HFFc6 (cell line): ENCODE results near the gene SKOR2. TPM values are rescaled to one million over a fixed set of nuclear protein-coding genes. Genes with fewer than 3 reads are reported as not detected.

Source experiments
- DNase-seq: peaks from one replicate; pipeline ENCODE4 v3.0.0-alpha.2; 2018
- H3K27ac Mint-ChIP-seq: 2 replicates; pipeline ENCODE4 v1.8.0; 2020; ENCODE audit warnings: mild to moderate bottlenecking, mixed read lengths
- H3K27me3 Mint-ChIP-seq: 2 replicates; pipeline ENCODE4 v1.8.0; 2021; ENCODE audit warnings: mild to moderate bottlenecking, moderate library complexity, mixed read lengths; ENCODE audit not compliant: insufficient read depth
- H3K36me3 Mint-ChIP-seq: 2 replicates; pipeline ENCODE4 v1.8.0; 2021; ENCODE audit warnings: low read depth, mixed read lengths
- H3K4me1 Mint-ChIP-seq: 2 replicates; pipeline ENCODE4 v1.8.0; 2020; ENCODE audit warnings: low read depth, mixed read lengths
- H3K4me3 Mint-ChIP-seq: 2 replicates; pipeline ENCODE4 v1.8.0; 2020; ENCODE audit warnings: mild to moderate bottlenecking, moderate library complexity, mixed read lengths
- H3K9me3 Mint-ChIP-seq: 2 replicates; pipeline ENCODE4 v1.8.0; 2020; ENCODE audit warnings: mild to moderate bottlenecking, mixed read lengths
- CTCF ChIP-seq: fragments of 200-600 bp; sonication (generic); IDR thresholded peaks from 2 replicates; pipeline ENCODE4 v1.5.0; 2021; ENCODE audit warnings: antibody characterized with exemption, mild to moderate bottlenecking
- long read RNA-seq: library from polyadenylated mRNA; unstranded; transcript quantifications from one replicate; pipeline ENCODE4 v2.0.0, GENCODE V29; 2019
- total RNA-seq, 6 experiments: library from RNA; stranded (reverse); fragmentation: NEBNext Ultra II Directional; extraction: Animal tissue kit (Norgen Biotek cat#: 25700); gene quantifications; 2 replicates in 1 of 6; 3 replicates in 5 of 6; pipeline ENCODE4 v1.2.3, GENCODE V29; 2021

SKOR2 gene
- not detected for total RNA-seq
- long read RNA-seq: 0 reads

DNA sequence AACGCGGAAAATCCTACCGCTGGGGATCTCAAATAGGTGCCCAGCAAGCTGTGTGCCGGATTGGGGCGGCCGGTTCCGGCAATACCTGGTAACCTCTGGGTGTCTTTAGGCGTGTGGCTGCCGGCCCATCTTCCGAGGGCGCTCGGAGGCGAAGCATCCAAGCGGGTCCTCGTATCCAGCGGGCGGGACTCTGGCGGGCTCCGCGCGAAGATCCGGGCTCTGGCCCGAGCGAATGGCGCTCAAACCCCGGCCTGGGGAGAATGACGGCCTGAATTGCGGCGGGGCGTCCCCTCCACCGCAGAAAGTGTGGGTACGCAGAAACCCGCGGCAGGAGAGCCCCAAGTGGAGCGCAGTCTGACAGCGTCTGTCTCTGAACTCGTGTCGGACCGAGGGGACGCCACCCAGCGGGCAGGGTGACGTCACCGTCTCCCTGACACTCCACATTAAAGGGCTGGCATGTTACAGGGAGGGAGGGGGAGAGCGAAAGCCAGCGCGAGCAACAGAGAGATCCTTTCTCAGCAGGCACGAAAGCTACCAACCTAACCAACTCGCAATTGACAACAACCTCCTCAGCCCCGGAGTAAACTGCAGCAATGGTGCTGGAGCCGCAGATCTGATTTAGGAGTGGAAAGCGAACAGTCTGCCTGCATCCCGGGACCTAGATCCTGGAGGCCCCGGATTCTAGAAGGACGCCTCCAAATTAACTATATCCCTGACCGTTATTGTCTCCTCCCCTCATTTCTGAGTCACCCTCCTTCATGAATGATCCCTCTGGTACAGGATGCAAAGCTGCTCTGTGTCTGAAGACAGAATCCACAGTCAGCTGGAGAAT, at the start of gene SKOR2:
TSS of gene SKOR2 (minus strand) at position 372 of the 832 bp plus-strand sequence. CDS start 2,477 bp downstream, outside the sequence.
- TF ChIP-seq CTCF: no peak
- Mint-ChIP-seq H3K27me3 (peaks cover 33% of the 10 kb centered on the region), H3K4me1 (no peaks in the 10 kb centered on the region), H3K4me3 (no peak within 1 kb of the TSS), H3K27ac (no peak within 1 kb of the TSS), H3K9me3 (peaks cover 3% of the 10 kb centered on the region; the same call in 1 of the 2 replicates), H3K36me3 (peaks cover 5% of the 10 kb centered on the region; the same call in 1 of the 2 replicates)
- DNase-seq: no peak

GRCh38 chr18:47296462-47296861, 45.0 kb upstream of the SKOR2 start:
- Mint-ChIP-seq H3K27me3 (no peaks in the 10 kb centered on the region; the same call in 1 of the 2 replicates), H3K27ac (no peak overlapping the region), H3K4me1 (no peaks in the 10 kb centered on the region), H3K9me3 (peaks cover 7% of the 10 kb centered on the region; the same call in 1 of the 2 replicates), H3K36me3 (no peaks in the 10 kb centered on the region), H3K4me3 (no peak overlapping the region)
- no peak for TF ChIP-seq CTCF
- no peak for DNase-seq

DNA sequence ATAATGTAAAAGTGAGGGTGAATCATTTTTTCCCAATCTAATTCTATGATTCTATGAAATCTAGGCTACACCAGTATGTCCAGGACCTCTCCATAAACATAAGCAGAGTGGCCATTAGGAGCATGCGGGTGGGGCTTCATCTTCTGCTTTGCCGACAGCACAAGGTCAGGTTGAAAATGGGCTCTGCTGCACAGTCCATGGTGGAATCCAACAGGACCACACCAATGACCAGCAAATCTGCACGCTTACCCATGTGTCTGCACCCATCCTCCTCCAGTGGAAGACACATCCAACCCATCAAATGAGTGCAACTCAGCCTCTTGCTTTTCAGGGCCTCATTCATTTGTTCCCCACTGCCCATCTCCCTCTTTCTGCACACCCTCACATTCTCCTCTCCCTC, 43.3 kb upstream of the SKOR2 start:
- Mint-ChIP-seq H3K27me3 (no peaks in the 10 kb centered on the region; the same call in 1 of the 2 replicates), H3K4me1 (no peaks in the 10 kb centered on the region), H3K4me3 (no peak overlapping the region)

GRCh38 chr18:47288741-47289140, 37.3 kb upstream of the SKOR2 start:
- Mint-ChIP-seq H3K36me3 (no peaks in the 10 kb centered on the region), H3K9me3 (peaks cover 3% of the 10 kb centered on the region; the same call in 1 of the 2 replicates), H3K27me3 (peaks cover 2% of the 10 kb centered on the region), H3K4me3 (no peak overlapping the region), H3K4me1 (no peaks in the 10 kb centered on the region), H3K27ac (no peak overlapping the region)
- DNase-seq: no peak
- TF ChIP-seq CTCF: no peak

More for the DNA sequence above, 43.3 kb upstream of the SKOR2 start:
- Mint-ChIP-seq H3K36me3 (no peaks in the 10 kb centered on the region), H3K9me3 (peaks cover 3% of the 10 kb centered on the region; the same call in 1 of the 2 replicates), H3K27ac (no peak overlapping the region)
- DNase-seq: no peak
- TF ChIP-seq CTCF: no peak

DNA sequence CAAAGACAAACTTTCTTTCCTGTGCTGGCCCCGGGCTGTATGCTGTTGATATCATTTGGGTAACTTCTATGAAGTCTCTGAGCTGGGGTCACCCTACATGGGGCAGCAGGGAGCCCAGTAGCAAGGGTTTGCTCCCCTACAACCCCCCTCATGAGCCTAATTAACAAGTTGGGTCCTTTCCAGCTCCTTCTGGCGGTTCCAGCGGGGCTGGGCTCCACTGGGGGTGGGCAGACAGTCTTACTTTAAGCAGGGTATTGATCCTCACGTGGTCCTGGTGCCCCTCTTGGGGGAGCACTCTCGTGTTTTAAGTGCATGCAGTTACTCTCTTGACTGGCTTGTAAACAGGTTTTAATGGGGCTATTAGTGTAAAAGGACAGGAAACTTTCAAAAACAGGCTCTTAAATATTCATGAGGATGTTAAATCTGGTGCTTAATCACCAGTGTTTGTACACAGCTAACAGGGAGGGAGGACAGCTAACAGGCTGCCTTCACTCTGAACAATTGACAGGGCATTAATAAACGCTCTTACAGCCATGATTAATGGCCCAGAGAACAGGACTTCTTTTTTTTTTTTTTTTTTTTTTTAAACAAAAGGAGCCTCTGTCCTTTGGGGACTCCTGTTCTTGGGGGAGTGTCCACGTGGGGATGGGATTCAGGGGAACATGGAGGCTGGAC, 36.6 kb upstream of the SKOR2 start:
- Mint-ChIP-seq H3K27ac (no peak overlapping the region), H3K36me3 (no peaks in the 10 kb centered on the region), H3K27me3 (peaks cover 2% of the 10 kb centered on the region), H3K9me3 (0 out of 2 replicates have a peak, but pooled peaks cover 3% of the 10 kb centered on the region), H3K4me1 (no peaks in the 10 kb centered on the region), H3K4me3 (no peak overlapping the region)
- DNase-seq: no peak
- TF ChIP-seq CTCF: no peak
